Lower lobe of right lung (tissue), 2 donors: ENCODE results near the gene NRXN3. TPM values are rescaled to one million over a fixed set of nuclear protein-coding genes. Genes with fewer than 3 reads are reported as not detected.
A peak's percentile ranks its signal among the peaks of the same experiment; 100 is the strongest.

Experiments
- ATAC-seq, 2 donors: fragments of 200-7000 bp; cut with Tn5 transposase; one replicate each; pipeline ENCODE4 v1.9.1; 2020 to 2022; ENCODE audit warnings: mild to moderate bottlenecking in 2 of 2, moderate library complexity in 2 of 2
- DNase-seq: peaks from one replicate; pipeline ENCODE4 v3.0.0-alpha.2; 2020
- H3K27ac ChIP-seq: fragments of 200-600 bp; one replicate; pipeline ENCODE4 v1.8.0; 2022
- H3K27me3 ChIP-seq: fragments of 200-600 bp; one replicate; pipeline ENCODE4 v1.8.0; 2022; ENCODE audit warnings: low read depth
- H3K36me3 ChIP-seq: fragments of 200-600 bp; one replicate; pipeline ENCODE4 v1.8.0; 2022; ENCODE audit warnings: mild to moderate bottlenecking
- H3K4me1 ChIP-seq: fragments of 200-600 bp; one replicate; pipeline ENCODE4 v1.8.0; 2022
- H3K4me3 ChIP-seq: fragments of 200-600 bp; one replicate; pipeline ENCODE4 v1.8.0; 2022; ENCODE audit warnings: mild to moderate bottlenecking
- H3K9me3 ChIP-seq: fragments of 200-600 bp; one replicate; pipeline ENCODE4 v1.8.0; 2022
- CTCF ChIP-seq: fragments of 200-600 bp; IDR thresholded peaks from one replicate; pipeline ENCODE4 v1.8.0; 2022; ENCODE audit warnings: antibody characterized with exemption, mild to moderate bottlenecking
- intact Hi-C: fragments of 100-400 bp; cut with DNase I; formaldehyde crosslinking; loops from one replicate; pipeline ENCODE4 v1.11.0; 2022
- total RNA-seq: library from RNA; stranded (reverse); fragmentation: NEBNext Ultra II Directional; extraction: Animal tissue kit (Norgen Biotek cat#: 25700); gene quantifications from one replicate; pipeline ENCODE4 v1.2.1, GENCODE V29; 2021
- donor health status: DM: no; HTN: yes; CAD: no; lungs with severe emphysema.

The NRXN3 gene
- total RNA-seq, 1 donor from 2014 or later, result 9.0 TPM

- intact Hi-C loops, result no loop called here
- Histone ChIP-seq H3K27ac (no peak overlapping the region), H3K9me3 (no peaks in the 10 kb centered on the region), H3K4me1 (no peaks in the 10 kb centered on the region), H3K36me3 (no peaks in the 10 kb centered on the region), H3K4me3 (no peak overlapping the region), H3K27me3 (no peaks in the 10 kb centered on the region)
- DNase-seq, result no peak
- ATAC-seq, result no peak
- TF ChIP-seq CTCF, result no peak
These were observed 1281.4 kb downstream of the NRXN3 start for GRCh38 chr14:79451601-79452000.

- Histone ChIP-seq H3K36me3 (no peaks in the 10 kb centered on the region), H3K4me1 (no peaks in the 10 kb centered on the region), H3K4me3 (no peak overlapping the region), H3K9me3 (no peaks in the 10 kb centered on the region), H3K27me3 (no peaks in the 10 kb centered on the region), H3K27ac (no peak overlapping the region)
- ATAC-seq, result no peak
- no peak for TF ChIP-seq CTCF
- DNase-seq, result no peak
- intact Hi-C loops, result no loop called here
These were observed 1283.1 kb downstream of the NRXN3 start for GRCh38 chr14:79453276-79453675.

- Histone ChIP-seq H3K4me1 (no peaks in the 10 kb centered on the region), H3K9me3 (no peaks in the 10 kb centered on the region), H3K27ac (no peak overlapping the region), H3K36me3 (no peaks in the 10 kb centered on the region), H3K4me3 (no peak overlapping the region), H3K27me3 (no peaks in the 10 kb centered on the region)
- ATAC-seq (no peak), DNase-seq (no peak)
- intact Hi-C loops, result no loop called here
- no peak for TF ChIP-seq CTCF
These were observed 1294.3 kb downstream of the NRXN3 start for GRCh38 chr14:79464468-79464867.

- no peak for TF ChIP-seq CTCF
These were observed 1295.5 kb downstream of the NRXN3 start for GRCh38 chr14:79465651-79466050.

GRCh38 chr14:79466938-79467527, 1296.9 kb downstream of the NRXN3 start:
- Histone ChIP-seq H3K36me3 (no peaks in the 10 kb centered on the region), H3K4me3 (no peak overlapping the region), H3K27me3 (no peaks in the 10 kb centered on the region), H3K9me3 (no peaks in the 10 kb centered on the region), H3K4me1 (no peaks in the 10 kb centered on the region), H3K27ac (no peak overlapping the region)
- ATAC-seq, result peak in 1 of 2 donors; percentile 23
- DNase-seq, result no peak
- intact Hi-C loops, result no loop called here
- no peak for TF ChIP-seq CTCF

More at GRCh38 chr14:79465651-79466050, 1295.5 kb downstream of the NRXN3 start:
- no peak overlapping the region for H3K27ac ChIP-seq
- DNase-seq (no peak), ATAC-seq (no peak)
- intact Hi-C loops, result no loop called here
- no peaks in the 10 kb centered on the region for H3K27me3 ChIP-seq
- H3K9me3 ChIP-seq, result no peaks in the 10 kb centered on the region
- H3K4me1 ChIP-seq, result no peaks in the 10 kb centered on the region
- H3K4me3 ChIP-seq, result no peak overlapping the region
- H3K36me3 ChIP-seq, result no peaks in the 10 kb centered on the region
